HEK293 (cell line): ENCODE results near the gene PHF14.

Experiments used
- YY1 ChIP-seq: fragments of 450-650 bp; formaldehyde crosslinking; IDR thresholded peaks from 2 replicates; pipeline ENCODE4 v1.5.1; 2018; ENCODE audit warnings: missing biosample characterization, missing genetic modification characterization
- TF ChIP-seq, protein P1 (sequence below): fragments of 450-650 bp; formaldehyde crosslinking; IDR thresholded peaks from 2 replicates; pipeline ENCODE4 v1.5.1; 2016; ENCODE audit warnings: missing biosample characterization, missing genetic modification characterization
- TF ChIP-seq, protein P2 (sequence below): fragments of 450-650 bp; IDR thresholded peaks from 2 replicates; pipeline ENCODE4 v1.5.1; 2018; ENCODE audit warnings: missing biosample characterization, missing genetic modification characterization
- TF ChIP-seq, protein P3 (sequence below): fragments of 450-650 bp; formaldehyde crosslinking; IDR thresholded peaks from 2 replicates; pipeline ENCODE4 v1.5.1; 2016; ENCODE audit warnings: missing biosample characterization, missing genetic modification characterization

DNA sequence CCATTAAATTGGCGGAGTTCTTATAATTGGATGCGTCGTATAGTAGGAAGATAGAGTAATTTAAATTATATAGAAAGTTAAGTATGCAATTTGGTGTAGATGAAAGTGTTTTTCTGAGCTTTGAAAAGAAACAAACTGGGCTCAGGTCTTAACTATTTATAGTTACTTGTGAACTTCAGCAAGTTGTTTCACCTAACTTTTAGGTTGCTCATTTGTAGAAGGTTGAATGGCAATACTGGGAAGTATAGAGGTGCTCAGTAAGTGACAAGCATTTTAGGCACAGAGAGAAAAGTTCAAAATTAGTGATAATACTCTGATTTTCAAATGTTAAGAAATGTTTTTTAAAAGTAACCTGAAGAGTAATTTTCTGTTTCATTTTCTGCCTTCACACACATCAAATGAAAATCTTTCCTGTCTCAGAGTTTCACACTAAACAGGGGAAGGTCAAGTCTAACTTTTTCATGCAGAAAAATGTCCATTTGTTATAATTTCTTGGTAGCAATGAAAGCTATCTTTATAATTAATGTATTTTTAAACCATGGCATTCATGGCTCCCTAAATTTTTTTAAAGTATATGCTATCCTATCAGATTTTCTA, 146.5 kb downstream of the PHF14 start:
- TF ChIP-seq, protein P1, sequence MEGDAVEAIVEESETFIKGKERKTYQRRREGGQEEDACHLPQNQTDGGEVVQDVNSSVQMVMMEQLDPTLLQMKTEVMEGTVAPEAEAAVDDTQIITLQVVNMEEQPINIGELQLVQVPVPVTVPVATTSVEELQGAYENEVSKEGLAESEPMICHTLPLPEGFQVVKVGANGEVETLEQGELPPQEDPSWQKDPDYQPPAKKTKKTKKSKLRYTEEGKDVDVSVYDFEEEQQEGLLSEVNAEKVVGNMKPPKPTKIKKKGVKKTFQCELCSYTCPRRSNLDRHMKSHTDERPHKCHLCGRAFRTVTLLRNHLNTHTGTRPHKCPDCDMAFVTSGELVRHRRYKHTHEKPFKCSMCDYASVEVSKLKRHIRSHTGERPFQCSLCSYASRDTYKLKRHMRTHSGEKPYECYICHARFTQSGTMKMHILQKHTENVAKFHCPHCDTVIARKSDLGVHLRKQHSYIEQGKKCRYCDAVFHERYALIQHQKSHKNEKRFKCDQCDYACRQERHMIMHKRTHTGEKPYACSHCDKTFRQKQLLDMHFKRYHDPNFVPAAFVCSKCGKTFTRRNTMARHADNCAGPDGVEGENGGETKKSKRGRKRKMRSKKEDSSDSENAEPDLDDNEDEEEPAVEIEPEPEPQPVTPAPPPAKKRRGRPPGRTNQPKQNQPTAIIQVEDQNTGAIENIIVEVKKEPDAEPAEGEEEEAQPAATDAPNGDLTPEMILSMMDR (tag by site-specific recombination) = no peak
- TF ChIP-seq, protein P2, sequence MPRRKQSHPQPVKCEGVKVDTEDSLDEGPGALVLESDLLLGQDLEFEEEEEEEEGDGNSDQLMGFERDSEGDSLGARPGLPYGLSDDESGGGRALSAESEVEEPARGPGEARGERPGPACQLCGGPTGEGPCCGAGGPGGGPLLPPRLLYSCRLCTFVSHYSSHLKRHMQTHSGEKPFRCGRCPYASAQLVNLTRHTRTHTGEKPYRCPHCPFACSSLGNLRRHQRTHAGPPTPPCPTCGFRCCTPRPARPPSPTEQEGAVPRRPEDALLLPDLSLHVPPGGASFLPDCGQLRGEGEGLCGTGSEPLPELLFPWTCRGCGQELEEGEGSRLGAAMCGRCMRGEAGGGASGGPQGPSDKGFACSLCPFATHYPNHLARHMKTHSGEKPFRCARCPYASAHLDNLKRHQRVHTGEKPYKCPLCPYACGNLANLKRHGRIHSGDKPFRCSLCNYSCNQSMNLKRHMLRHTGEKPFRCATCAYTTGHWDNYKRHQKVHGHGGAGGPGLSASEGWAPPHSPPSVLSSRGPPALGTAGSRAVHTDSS = no peak
- TF ChIP-seq, protein P3, sequence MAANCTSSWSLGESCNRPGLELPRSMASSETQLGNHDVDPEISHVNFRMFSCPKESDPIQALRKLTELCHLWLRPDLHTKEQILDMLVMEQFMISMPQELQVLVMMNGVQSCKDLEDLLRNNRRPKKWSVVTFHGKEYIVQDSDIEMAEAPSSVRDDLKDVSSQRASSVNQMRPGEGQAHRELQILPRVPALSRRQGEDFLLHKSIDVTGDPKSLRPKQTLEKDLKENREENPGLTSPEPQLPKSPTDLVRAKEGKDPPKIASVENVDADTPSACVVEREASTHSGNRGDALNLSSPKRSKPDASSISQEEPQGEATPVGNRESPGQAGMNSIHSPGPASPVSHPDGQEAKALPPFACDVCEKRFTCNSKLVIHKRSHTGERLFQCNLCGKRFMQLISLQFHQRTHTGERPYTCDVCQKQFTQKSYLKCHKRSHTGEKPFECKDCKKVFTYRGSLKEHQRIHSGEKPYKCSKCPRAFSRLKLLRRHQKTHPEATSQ (tag by site-specific recombination) = no peak
- TF ChIP-seq YY1 (tag by site-specific recombination) = no peak
